GF-D8 (cell line): Measurements from ENCODE around the gene CBX1.

Source experiments
- DNase-seq: peaks from one replicate; lab custom pipeline; 2025; lab: John Stamatoyannopoulos, UW

CBX1 gene

GRCh38 chr17:48101012-48101720, at the start of gene CBX1:
Gene CBX1 (minus strand): TSS chr17:48101478. CDS start chr17:48077004, 24,474 bp downstream.
- DNase-seq, result peak; percentile 86

GRCh38 chr17:48150597-48151001, 49.3 kb upstream of the CBX1 start:
- DNase-seq, result no peak

GRCh38 chr17:48149787-48150463, 48.6 kb upstream of the CBX1 start:
- DNase-seq, result no peak

GRCh38 chr17:48148854-48149786, 47.8 kb upstream of the CBX1 start:
- DNase-seq, result no peak

- peak; percentile 18 for DNase-seq
Observed at GRCh38 chr17:48148029-48148770, 46.9 kb upstream of the CBX1 start.

GRCh38 chr17:48144976-48145798, 43.9 kb upstream of the CBX1 start:
- no peak for DNase-seq

GRCh38 chr17:48144231-48144630, 43.0 kb upstream of the CBX1 start:
- no peak for DNase-seq

- DNase-seq, result no peak
Observed at GRCh38 chr17:48143629-48144028, 42.4 kb upstream of the CBX1 start.

GRCh38 chr17:48139944-48140343, 38.7 kb upstream of the CBX1 start:
- peak; percentile 78 for DNase-seq

- DNase-seq, result no peak
Observed at GRCh38 chr17:48137656-48138055, 36.4 kb upstream of the CBX1 start.

GRCh38 chr17:48134912-48135480, 33.7 kb upstream of the CBX1 start:
- DNase-seq, result no peak

- DNase-seq, result no peak
Observed at GRCh38 chr17:48132385-48132784, 31.1 kb upstream of the CBX1 start.

- no peak for DNase-seq
Observed at GRCh38 chr17:48131216-48131824, 30.0 kb upstream of the CBX1 start.

- DNase-seq, result no peak
Observed at GRCh38 chr17:48129981-48130380, 28.7 kb upstream of the CBX1 start.

GRCh38 chr17:48128400-48128799, 27.1 kb upstream of the CBX1 start:
- DNase-seq, result no peak

GRCh38 chr17:48127371-48128051, 26.2 kb upstream of the CBX1 start:
- DNase-seq, result no peak

- DNase-seq, result no peak
Observed at GRCh38 chr17:48126532-48126850, 25.2 kb upstream of the CBX1 start.

GRCh38 chr17:48125829-48126531, 24.7 kb upstream of the CBX1 start:
- DNase-seq, result no peak

- no peak for DNase-seq
Observed at GRCh38 chr17:48123776-48124388, 22.6 kb upstream of the CBX1 start.
